HepG2 (cell line): ENCODE results near the gene TK1. TPM values are rescaled to one million over a fixed set of nuclear protein-coding genes. Genes with fewer than 3 reads are reported as not detected.
A peak's percentile ranks its signal among the peaks of the same experiment; 100 is the strongest.

ENCODE experiments used
- CCAR2 ChIP-seq: fragments of 200-400 bp; formaldehyde crosslinking; optimal IDR thresholded peaks from 2 replicates; pipeline ENCODE3; 2018; ENCODE audit warnings: low read depth, mild to moderate bottlenecking, low read length, moderate library complexity
- FOXJ3 ChIP-seq: sonication (generic); formaldehyde crosslinking; IDR thresholded peaks from 2 replicates; pipeline ENCODE4 v1.4.0; 2020; ENCODE audit warnings: missing genetic modification reagents, mild to moderate bottlenecking, borderline replicate concordance
- KAT8 ChIP-seq: IDR thresholded peaks from 2 replicates; pipeline ENCODE4 v1.6.1; 2016; ENCODE audit warnings: missing genetic modification reagents, missing compliant biosample characterization
- MLLT10 ChIP-seq: sonication (generic); formaldehyde crosslinking; IDR thresholded peaks from 2 replicates; pipeline ENCODE4 v1.4.0; 2020; ENCODE audit warnings: missing genetic modification reagents
- MTF1 ChIP-seq: sonication (generic); formaldehyde crosslinking; IDR thresholded peaks from 2 replicates; pipeline ENCODE4 v1.5.0; 2020; ENCODE audit warnings: missing genetic modification reagents
- MXD4 ChIP-seq: IDR thresholded peaks from 2 replicates; pipeline ENCODE4 v1.6.1; 2016; ENCODE audit warnings: mild to moderate bottlenecking, missing biosample characterization, missing genetic modification reagents
- PAF1 ChIP-seq: IDR thresholded peaks from 2 replicates; pipeline ENCODE4 v1.6.1; 2016; ENCODE audit warnings: missing genetic modification reagents, missing compliant biosample characterization
- RFXAP ChIP-seq: sonication (generic); formaldehyde crosslinking; IDR thresholded peaks from 2 replicates; pipeline ENCODE4 v1.4.0; 2020; ENCODE audit warnings: missing genetic modification reagents, borderline replicate concordance
- SALL2 ChIP-seq: sonication (generic); formaldehyde crosslinking; IDR thresholded peaks from 2 replicates; pipeline ENCODE4 v1.8.1; 2023; ENCODE audit warnings: mild to moderate bottlenecking, missing genetic modification reagents, inconsistent platforms
- SETDB1 ChIP-seq: sonication (generic); formaldehyde crosslinking; IDR thresholded peaks from 2 replicates; pipeline ENCODE4 v1.5.1; 2020; ENCODE audit warnings: missing genetic modification reagents, mild to moderate bottlenecking, borderline replicate concordance
- TEAD2 ChIP-seq: sonication (generic); formaldehyde crosslinking; IDR thresholded peaks from 2 replicates; pipeline ENCODE4 v1.9.0; 2021; ENCODE audit warnings: missing genetic modification reagents
- TEAD3 ChIP-seq: optimal IDR thresholded peaks from 2 replicates; pipeline ENCODE3; 2016; ENCODE audit warnings: borderline replicate concordance
- ZBTB1 ChIP-seq: sonication (generic); formaldehyde crosslinking; IDR thresholded peaks from 2 replicates; pipeline ENCODE4 v1.4.0; 2020; ENCODE audit warnings: missing genetic modification reagents, borderline replicate concordance
- ZNF556 ChIP-seq: sonication (generic); formaldehyde crosslinking; IDR thresholded peaks from 2 replicates; pipeline ENCODE4 v1.4.0; 2020; ENCODE audit warnings: mild to moderate bottlenecking, missing genetic modification reagents, borderline replicate concordance
- ZNF569 ChIP-seq: sonication (generic); formaldehyde crosslinking; IDR thresholded peaks from 2 replicates; pipeline ENCODE4 v1.5.0; 2020; ENCODE audit warnings: mild to moderate bottlenecking, missing genetic modification reagents, moderate library complexity, borderline replicate concordance
- ZNF572 ChIP-seq: sonication (generic); formaldehyde crosslinking; IDR thresholded peaks from 2 replicates; pipeline ENCODE4 v1.5.1; 2020; ENCODE audit warnings: mild to moderate bottlenecking, missing genetic modification reagents
- ZNF792 ChIP-seq: IDR thresholded peaks from 2 replicates; pipeline ENCODE4 v1.6.1; 2016
- polyA plus RNA-seq, 8 experiments: library from polyadenylated mRNA; depleted of rRNA in 3 of 8; stranded (reverse) in 7 of 8; unstranded in 1 of 8; fragments of >200 nt; fragmentation: Illumina TruSeq in 4 of 8; extraction: Trizol in 4 of 8; gene quantifications; 2 replicates each; pipeline versions ENCODE4 v1.2.1 to v1.2.3, GENCODE V29; 2011 to 2016; ENCODE audit warnings: low read depth in 4 of 8, missing spikeins in 1 of 8, mixed read lengths in 1 of 8; ENCODE audit not compliant: insufficient read depth in 1 of 8
- total RNA-seq, 5 experiments: library from RNA; depleted of rRNA; stranded (reverse); fragments of >200 nt; fragmentation: Illumina TruSeq; extraction: Trizol; gene quantifications; 2 replicates each; pipeline ENCODE4 v1.2.3, GENCODE V29; 2016; ENCODE audit warnings: low read depth in 1 of 5
- TF ChIP-seq, protein P1 (sequence below): sonication (generic); formaldehyde crosslinking; IDR thresholded peaks from 2 replicates; pipeline ENCODE4 v1.8.0; 2023; ENCODE audit warnings: mild to moderate bottlenecking, missing genetic modification reagents
- TF ChIP-seq, protein P2 (sequence below): sonication (generic); formaldehyde crosslinking; IDR thresholded peaks from 2 replicates; pipeline ENCODE4 v1.5.1; 2020; ENCODE audit warnings: missing genetic modification reagents, mild to moderate bottlenecking, borderline replicate concordance
- TF ChIP-seq, protein P3 (sequence below): sonication (generic); formaldehyde crosslinking; IDR thresholded peaks from 2 replicates; pipeline ENCODE4 v1.4.0; 2020; ENCODE audit warnings: mild to moderate bottlenecking, low read depth, missing genetic modification reagents
- TF ChIP-seq, protein P4 (sequence below): sonication (generic); formaldehyde crosslinking; IDR thresholded peaks from 2 replicates; pipeline ENCODE4 v1.5.0; 2020; ENCODE audit warnings: missing genetic modification reagents, mild to moderate bottlenecking, borderline replicate concordance
- TF ChIP-seq, protein P5 (sequence below): IDR thresholded peaks from 2 replicates; pipeline ENCODE4 v1.6.1; 2012; ENCODE audit warnings: low read depth, low read length, improper control_type of control experiment

The TK1 gene
- total and polyA plus RNA-seq, 2 of the 13 experiments (the other 11 are each of a cell fraction or from before 2014, with no cell fraction given), result 45.0 to 96.0 TPM

DNA sequence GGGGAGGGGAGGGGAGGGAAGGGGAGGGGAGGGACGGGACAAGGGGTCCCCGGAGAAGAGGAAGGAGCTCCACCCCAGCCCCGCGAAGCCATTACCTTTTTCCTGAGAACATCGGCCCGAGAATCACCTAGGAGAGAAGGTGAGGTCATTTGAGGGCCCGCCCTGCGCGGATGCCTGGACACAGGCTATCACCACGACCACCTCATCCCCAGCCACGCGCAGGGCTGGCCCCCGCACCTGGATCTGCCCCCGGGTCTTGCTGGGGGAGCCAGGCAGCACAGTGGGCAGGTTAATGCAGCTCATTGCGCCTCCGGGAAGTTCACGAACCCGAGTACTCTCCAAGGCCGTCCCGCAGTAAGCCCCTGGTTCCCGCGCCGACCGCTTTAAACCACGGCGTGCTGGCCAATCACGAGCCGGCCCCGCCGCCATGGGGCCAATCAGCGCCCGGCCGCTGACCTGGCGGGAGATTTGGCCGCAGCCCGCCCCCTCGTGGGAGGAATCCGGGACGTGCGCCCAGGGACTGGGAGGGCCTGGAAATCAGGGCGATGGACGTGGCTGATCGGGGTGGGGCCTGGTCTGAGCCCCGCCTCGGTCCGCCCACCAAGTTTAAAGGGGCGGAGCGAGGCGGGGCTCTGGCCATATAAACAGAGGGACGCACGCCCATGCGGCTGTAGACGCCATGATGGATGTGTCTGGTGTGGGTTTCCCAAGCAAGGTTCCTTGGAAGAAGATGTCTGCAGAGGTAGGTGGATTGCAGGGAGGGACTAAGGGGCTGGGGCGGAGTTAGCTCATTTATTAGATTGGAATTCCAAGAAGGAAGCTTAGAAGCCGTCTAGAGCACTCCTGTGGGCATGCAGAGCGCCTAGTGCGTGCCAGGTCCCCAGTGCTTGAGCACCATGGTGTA lies at the start of gene TK1, which contains the start of gene AFMID (continued):
- 0 out of 2 replicates have a peak, but pooled peaks have one; percentile 11 for TF ChIP-seq SALL2 (CRISPR knock-in tag)
- peak; percentile 89 for TF ChIP-seq ZNF792 (CRISPR knock-in tag)
- TF ChIP-seq SETDB1 (CRISPR knock-in tag), result no peak
- no peak; the same call in 1 of the 2 replicates for TF ChIP-seq MTF1 (CRISPR knock-in tag)
- TF ChIP-seq, protein P1, sequence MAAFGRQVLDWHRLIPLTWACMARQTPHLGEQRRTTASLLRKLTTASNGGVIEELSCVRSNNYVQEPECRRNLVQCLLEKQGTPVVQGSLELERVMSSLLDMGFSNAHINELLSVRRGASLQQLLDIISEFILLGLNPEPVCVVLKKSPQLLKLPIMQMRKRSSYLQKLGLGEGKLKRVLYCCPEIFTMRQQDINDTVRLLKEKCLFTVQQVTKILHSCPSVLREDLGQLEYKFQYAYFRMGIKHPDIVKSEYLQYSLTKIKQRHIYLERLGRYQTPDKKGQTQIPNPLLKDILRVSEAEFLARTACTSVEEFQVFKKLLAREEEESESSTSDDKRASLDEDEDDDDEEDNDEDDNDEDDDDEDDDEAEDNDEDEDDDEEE, result no peak
- 0 out of 2 replicates have a peak, but pooled peaks have one; percentile 37 for TF ChIP-seq FOXJ3 (CRISPR knock-in tag)
- TF ChIP-seq, protein P2, sequence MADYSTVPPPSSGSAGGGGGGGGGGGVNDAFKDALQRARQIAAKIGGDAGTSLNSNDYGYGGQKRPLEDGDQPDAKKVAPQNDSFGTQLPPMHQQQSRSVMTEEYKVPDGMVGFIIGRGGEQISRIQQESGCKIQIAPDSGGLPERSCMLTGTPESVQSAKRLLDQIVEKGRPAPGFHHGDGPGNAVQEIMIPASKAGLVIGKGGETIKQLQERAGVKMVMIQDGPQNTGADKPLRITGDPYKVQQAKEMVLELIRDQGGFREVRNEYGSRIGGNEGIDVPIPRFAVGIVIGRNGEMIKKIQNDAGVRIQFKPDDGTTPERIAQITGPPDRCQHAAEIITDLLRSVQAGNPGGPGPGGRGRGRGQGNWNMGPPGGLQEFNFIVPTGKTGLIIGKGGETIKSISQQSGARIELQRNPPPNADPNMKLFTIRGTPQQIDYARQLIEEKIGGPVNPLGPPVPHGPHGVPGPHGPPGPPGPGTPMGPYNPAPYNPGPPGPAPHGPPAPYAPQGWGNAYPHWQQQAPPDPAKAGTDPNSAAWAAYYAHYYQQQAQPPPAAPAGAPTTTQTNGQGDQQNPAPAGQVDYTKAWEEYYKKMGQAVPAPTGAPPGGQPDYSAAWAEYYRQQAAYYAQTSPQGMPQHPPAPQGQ (CRISPR knock-in tag), result no peak; the same call in 1 of the 2 replicates
- TF ChIP-seq MLLT10, result no peak
- TF ChIP-seq TEAD3 (CRISPR knock-in tag), result peak; percentile 100
- TF ChIP-seq, protein P3, sequence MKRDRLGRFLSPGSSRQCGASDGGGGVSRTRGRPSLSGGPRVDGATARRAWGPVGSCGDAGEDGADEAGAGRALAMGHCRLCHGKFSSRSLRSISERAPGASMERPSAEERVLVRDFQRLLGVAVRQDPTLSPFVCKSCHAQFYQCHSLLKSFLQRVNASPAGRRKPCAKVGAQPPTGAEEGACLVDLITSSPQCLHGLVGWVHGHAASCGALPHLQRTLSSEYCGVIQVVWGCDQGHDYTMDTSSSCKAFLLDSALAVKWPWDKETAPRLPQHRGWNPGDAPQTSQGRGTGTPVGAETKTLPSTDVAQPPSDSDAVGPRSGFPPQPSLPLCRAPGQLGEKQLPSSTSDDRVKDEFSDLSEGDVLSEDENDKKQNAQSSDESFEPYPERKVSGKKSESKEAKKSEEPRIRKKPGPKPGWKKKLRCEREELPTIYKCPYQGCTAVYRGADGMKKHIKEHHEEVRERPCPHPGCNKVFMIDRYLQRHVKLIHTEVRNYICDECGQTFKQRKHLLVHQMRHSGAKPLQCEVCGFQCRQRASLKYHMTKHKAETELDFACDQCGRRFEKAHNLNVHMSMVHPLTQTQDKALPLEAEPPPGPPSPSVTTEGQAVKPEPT (CRISPR knock-in tag), result no peak; the same call in 1 of the 2 replicates
- no peak for TF ChIP-seq ZNF569 (CRISPR knock-in tag)
- TF ChIP-seq KAT8 (CRISPR knock-in tag), result peak; percentile 77
- TF ChIP-seq ZNF556 (CRISPR knock-in tag), result no peak
- no peak for TF ChIP-seq CCAR2
- TF ChIP-seq, protein P4, sequence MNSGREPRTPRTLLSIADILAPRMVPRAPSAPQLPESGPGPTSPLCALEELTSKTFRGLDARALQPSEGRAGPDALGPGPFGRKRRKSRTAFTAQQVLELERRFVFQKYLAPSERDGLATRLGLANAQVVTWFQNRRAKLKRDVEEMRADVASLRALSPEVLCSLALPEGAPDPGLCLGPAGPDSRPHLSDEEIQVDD (CRISPR knock-in tag), result 0 out of 2 replicates have a peak, but pooled peaks have one; percentile 33
- peak; percentile 87; the same call in 1 of the 2 replicates for TF ChIP-seq ZNF572 (CRISPR knock-in tag)
- peak; percentile 97 for TF ChIP-seq TEAD2 (CRISPR knock-in tag)
- TF ChIP-seq, protein P5, sequence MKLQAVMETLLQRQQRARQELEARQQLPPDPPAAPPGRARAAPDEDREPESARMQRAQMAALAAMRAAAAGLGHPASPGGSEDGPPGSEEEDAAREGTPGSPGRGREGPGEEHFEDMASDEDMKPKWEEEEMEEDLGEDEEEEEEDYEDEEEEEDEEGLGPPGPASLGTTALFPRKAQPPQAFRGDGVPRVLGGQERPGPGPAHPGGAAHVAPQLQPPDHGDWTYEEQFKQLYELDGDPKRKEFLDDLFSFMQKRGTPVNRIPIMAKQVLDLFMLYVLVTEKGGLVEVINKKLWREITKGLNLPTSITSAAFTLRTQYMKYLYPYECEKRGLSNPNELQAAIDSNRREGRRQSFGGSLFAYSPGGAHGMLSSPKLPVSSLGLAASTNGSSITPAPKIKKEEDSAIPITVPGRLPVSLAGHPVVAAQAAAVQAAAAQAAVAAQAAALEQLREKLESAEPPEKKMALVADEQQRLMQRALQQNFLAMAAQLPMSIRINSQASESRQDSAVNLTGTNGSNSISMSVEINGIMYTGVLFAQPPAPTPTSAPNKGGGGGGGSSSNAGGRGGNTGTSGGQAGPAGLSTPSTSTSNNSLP, result peak; percentile 66; the same call in 1 of the 2 replicates
- TF ChIP-seq RFXAP (CRISPR knock-in tag), result peak; percentile 95
- peak; percentile 99 for TF ChIP-seq MXD4 (CRISPR knock-in tag)
- no peak for TF ChIP-seq ZBTB1
- no peak for TF ChIP-seq PAF1
